Neuronal stem cell (in vitro differentiated cells): ENCODE measurements around the gene CNTNAP5.

Experiments used
- DNase-seq: peaks from one replicate; pipeline ENCODE4 v3.0.0-alpha.2; 2013; ENCODE audit warnings: low spot score
- H2AFZ ChIP-seq: one replicate; pipeline ENCODE4 v1.6.1; 2013; ENCODE audit warnings: mild to moderate bottlenecking, low read length, inconsistent platforms
- H2AK5ac ChIP-seq: 2 replicates; pipeline ENCODE4 v1.6.1; 2013; ENCODE audit warnings: low read depth, mild to moderate bottlenecking, inconsistent platforms, low read length, moderate library complexity, mixed read lengths
- H2BK120ac ChIP-seq: 2 replicates; pipeline ENCODE4 v1.6.1; 2013; ENCODE audit warnings: low read depth, mild to moderate bottlenecking, inconsistent platforms, low read length, moderate library complexity, mixed read lengths
- H2BK12ac ChIP-seq: one replicate; pipeline ENCODE4 v1.6.1; 2013; ENCODE audit warnings: low read length, inconsistent platforms
- H2BK15ac ChIP-seq: 2 replicates; pipeline ENCODE4 v1.6.1; 2013; ENCODE audit warnings: mild to moderate bottlenecking, low read length, inconsistent platforms, mixed read lengths
- H2BK5ac ChIP-seq: one replicate; pipeline ENCODE4 v1.6.1; 2013; ENCODE audit warnings: inconsistent platforms, mild to moderate bottlenecking, low read length, moderate library complexity
- H3K14ac ChIP-seq: one replicate; pipeline ENCODE4 v1.6.1; 2013; ENCODE audit warnings: low read length, inconsistent platforms
- H3K18ac ChIP-seq: 2 replicates; pipeline ENCODE4 v1.6.1; 2013; ENCODE audit warnings: low read length, inconsistent platforms
- H3K23ac ChIP-seq: 2 replicates; pipeline ENCODE4 v1.6.1; 2013; ENCODE audit warnings: low read depth, mild to moderate bottlenecking, mixed read lengths, low read length, inconsistent platforms; ENCODE audit not compliant: poor library complexity
- H3K27ac ChIP-seq: replicated peaks from 3 replicates; pipeline ENCODE4 v1.5.1; 2013; ENCODE audit warnings: low read length, inconsistent platforms
- H3K27me3 ChIP-seq, 3 experiments: 2 replicates each; pipeline ENCODE4 v1.6.1; 2013; ENCODE audit warnings: low read length in 3 of 3, mild to moderate bottlenecking in 2 of 3, inconsistent platforms in 1 of 3, low read depth in 1 of 3, mixed read lengths in 1 of 3, moderate library complexity in 1 of 3; ENCODE audit not compliant: control insufficient read depth in 3 of 3, insufficient read depth in 3 of 3
- H3K36me3 ChIP-seq, 2 donors: replicated peaks in 1 of 2; 2 replicates each; pipeline ENCODE4 v1.6.1; 2013; ENCODE audit warnings: low read length in 2 of 2; ENCODE audit not compliant: control insufficient read depth in 2 of 2, insufficient read depth in 2 of 2
- H3K4ac ChIP-seq: 2 replicates; pipeline ENCODE4 v1.6.1; 2013; ENCODE audit warnings: inconsistent platforms, mild to moderate bottlenecking, low read length, moderate library complexity
- H3K4me1 ChIP-seq, 2 donors: 1 replicate in 1 of 2; 2 replicates in 1 of 2; pipeline ENCODE4 v1.6.1; 2013; ENCODE audit warnings: low read length in 2 of 2, low read depth in 1 of 2; ENCODE audit not compliant: control insufficient read depth in 2 of 2, insufficient read depth in 1 of 2
- H3K4me2 ChIP-seq: one replicate; pipeline ENCODE4 v1.6.1; 2013; ENCODE audit warnings: mild to moderate bottlenecking, low read length, inconsistent platforms; ENCODE audit not compliant: insufficient read depth, poor library complexity, severe bottlenecking
- H3K4me3 ChIP-seq, 2 donors: 2 replicates each; pipeline ENCODE4 v1.5.1; 2013; ENCODE audit warnings: low read length in 2 of 2, mild to moderate bottlenecking in 2 of 2, inconsistent platforms in 1 of 2, moderate library complexity in 1 of 2
- H3K79me1 ChIP-seq: one replicate; pipeline ENCODE4 v1.6.1; 2013; ENCODE audit warnings: low read depth, mild to moderate bottlenecking, inconsistent platforms, low read length, moderate library complexity
- H3K9ac ChIP-seq: one replicate; pipeline ENCODE4 v1.6.1; 2013; ENCODE audit warnings: mild to moderate bottlenecking, low read depth, low read length, inconsistent platforms; ENCODE audit not compliant: poor library complexity
- H3K9me3 ChIP-seq, 2 donors: replicated peaks in 1 of 2; 2 replicates each; pipeline versions ENCODE3 to v1.6.1; 2013; ENCODE audit warnings: low read length in 2 of 2, mild to moderate bottlenecking in 2 of 2, inconsistent platforms in 1 of 2, low read depth in 1 of 2, mixed read lengths in 1 of 2, moderate library complexity in 1 of 2; ENCODE audit not compliant: control insufficient read depth in 2 of 2, insufficient read depth in 1 of 2
- H4K8ac ChIP-seq: one replicate; pipeline ENCODE4 v1.6.1; 2013; ENCODE audit warnings: low read depth, mild to moderate bottlenecking, inconsistent platforms, low read length, moderate library complexity
- H4K91ac ChIP-seq: one replicate; pipeline ENCODE4 v1.6.1; 2013; ENCODE audit warnings: low read length, low read depth, mild to moderate bottlenecking, inconsistent platforms; ENCODE audit not compliant: poor library complexity
- WGBS, 2 donors: extraction: QIAGEN DNeasy Blood & Tissue Kit; methylation state at CpG; one replicate each; pipeline ENCODE4 v1.1.7; 2013; ENCODE audit warnings: missing lambda C conversion rate in 2 of 2, mixed read lengths in 1 of 2; ENCODE audit not compliant: insufficient read length in 2 of 2, insufficient replicate concordance in 1 of 2; ENCODE audit errors: extremely low coverage in 2 of 2; 5-methylcytosine and 5-hydroxymethylcytosine counted together

Gene CNTNAP5

DNA sequence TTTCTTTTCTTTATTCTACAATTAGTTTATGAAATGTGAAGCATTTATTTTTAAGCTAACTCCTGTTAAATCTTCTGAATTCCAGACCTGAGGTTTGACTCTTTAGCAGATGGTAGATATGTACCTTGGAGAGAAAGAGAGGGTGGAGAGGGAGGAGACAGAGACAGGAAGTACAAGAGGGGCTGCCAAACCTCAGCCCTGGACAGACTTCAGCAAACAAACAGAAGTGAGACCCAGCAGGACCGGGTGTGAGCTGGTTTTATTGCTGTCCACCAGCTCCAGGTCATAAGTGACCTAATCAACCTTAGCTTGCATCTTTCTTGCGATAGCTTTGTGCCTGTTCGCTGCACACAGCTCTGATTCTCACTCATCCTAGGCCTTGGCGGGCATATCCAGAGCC lies 168.6 kb downstream of the CNTNAP5 start:
- H3K4me2 ChIP-seq: no peak overlapping the region
- H3K18ac ChIP-seq: no peak overlapping the region
- WGBS, 2 donors: no CpG with 5 or more reads among the region's 4 CpGs
- no peak overlapping the region for H3K4me3 ChIP-seq
- no peak overlapping the region for H4K8ac ChIP-seq
- no peak overlapping the region for H2AK5ac ChIP-seq
- no peaks in the 10 kb centered on the region for H3K9me3 ChIP-seq
- H3K4ac ChIP-seq: no peak overlapping the region
- H3K4me1 ChIP-seq: no peaks in the 10 kb centered on the region
- H3K14ac ChIP-seq: no peak overlapping the region
- H2BK120ac ChIP-seq: no peak overlapping the region
- H2AFZ ChIP-seq: no peak overlapping the region
- H3K27me3 ChIP-seq: no peaks in the 10 kb centered on the region
- H3K36me3 ChIP-seq: no peaks in the 10 kb centered on the region
- no peak overlapping the region for H3K27ac ChIP-seq
- no peaks in the 10 kb centered on the region for H3K79me1 ChIP-seq
- H2BK5ac ChIP-seq: no peak overlapping the region
- H3K9ac ChIP-seq: no peak overlapping the region
- H3K23ac ChIP-seq: no peak overlapping the region
- no peak overlapping the region for H2BK15ac ChIP-seq
- H4K91ac ChIP-seq: no peak overlapping the region
- DNase-seq: no peak
- no peak overlapping the region for H2BK12ac ChIP-seq

GRCh38 chr2:124201713-124202112 lies 176.6 kb downstream of the CNTNAP5 start:
- Histone ChIP-seq H3K4me1 (no peaks in the 10 kb centered on the region), H3K79me1 (no peaks in the 10 kb centered on the region), H3K9me3 (no peaks in the 10 kb centered on the region), H3K4ac (no peak overlapping the region), H2BK12ac (no peak overlapping the region), H3K27ac (no peak overlapping the region), H3K18ac (no peak overlapping the region), H3K27me3 (no peaks in the 10 kb centered on the region), H2AFZ (no peak overlapping the region), H3K14ac (no peak overlapping the region), H3K23ac (no peak overlapping the region), H2BK120ac (no peak overlapping the region), H3K9ac (no peak overlapping the region), H2AK5ac (no peak overlapping the region), H2BK5ac (no peak overlapping the region), H3K4me2 (no peak overlapping the region), H3K4me3 (no peak overlapping the region), H3K36me3 (no peaks in the 10 kb centered on the region), H4K8ac (no peak overlapping the region), H2BK15ac (no peak overlapping the region), H4K91ac (no peak overlapping the region)
- WGBS, 2 donors: no CpG with 5 or more reads among the region's 2 CpGs
- no peak for DNase-seq

GRCh38 chr2:124209441-124209840 lies 184.4 kb downstream of the CNTNAP5 start:
- no CpG with 5 or more reads among the region's 4 CpGs for WGBS, 2 donors
- Histone ChIP-seq H2BK15ac (no peak overlapping the region), H3K36me3 (no peaks in the 10 kb centered on the region)

GRCh38 chr2:124211461-124211860 lies 186.4 kb downstream of the CNTNAP5 start:
- H3K4me3 ChIP-seq: no peak overlapping the region
- no peak overlapping the region for H2BK12ac ChIP-seq
- WGBS, 2 donors: no CpG with 5 or more reads among the region's 2 CpGs
- H3K36me3 ChIP-seq: no peaks in the 10 kb centered on the region
- no peak overlapping the region for H3K9ac ChIP-seq
- no peak overlapping the region for H2AFZ ChIP-seq
- no peak for DNase-seq
- no peaks in the 10 kb centered on the region for H3K4me1 ChIP-seq
- H3K18ac ChIP-seq: no peak overlapping the region
- H3K27ac ChIP-seq: no peak overlapping the region
- no peaks in the 10 kb centered on the region for H3K27me3 ChIP-seq
- no peak overlapping the region for H2AK5ac ChIP-seq
- no peak overlapping the region for H3K4me2 ChIP-seq
- no peak overlapping the region for H3K23ac ChIP-seq
- no peak overlapping the region for H2BK120ac ChIP-seq
- H3K4ac ChIP-seq: no peak overlapping the region
- H4K91ac ChIP-seq: no peak overlapping the region
- no peak overlapping the region for H2BK15ac ChIP-seq
- H3K14ac ChIP-seq: no peak overlapping the region
- no peak overlapping the region for H2BK5ac ChIP-seq
- no peak overlapping the region for H4K8ac ChIP-seq
- H3K79me1 ChIP-seq: no peaks in the 10 kb centered on the region
- no peaks in the 10 kb centered on the region for H3K9me3 ChIP-seq

More at GRCh38 chr2:124209441-124209840, 184.4 kb downstream of the CNTNAP5 start:
- Histone ChIP-seq H4K8ac (no peak overlapping the region), H3K4me3 (no peak overlapping the region), H4K91ac (no peak overlapping the region), H3K27ac (no peak overlapping the region), H3K9me3 (no peaks in the 10 kb centered on the region), H3K14ac (no peak overlapping the region), H3K79me1 (no peaks in the 10 kb centered on the region), H3K23ac (no peak overlapping the region), H3K9ac (no peak overlapping the region), H2BK5ac (no peak overlapping the region), H2AK5ac (no peak overlapping the region), H2AFZ (no peak overlapping the region), H3K4ac (no peak overlapping the region), H2BK120ac (no peak overlapping the region), H2BK12ac (no peak overlapping the region), H3K18ac (no peak overlapping the region), H3K27me3 (no peaks in the 10 kb centered on the region), H3K4me2 (no peak overlapping the region), H3K4me1 (no peaks in the 10 kb centered on the region)
- no peak for DNase-seq
